ENCODE results near the gene OTULIN. TPM values are rescaled to one million over a fixed set of nuclear protein-coding genes. Genes with fewer than 3 reads are reported as not detected.

The OTULIN gene
- total RNA-seq, 4 donors from 2014 or later, result 5.0 to 30.1 (median 17.8) TPM

GRCh38 chr5:14715481-14715880, 51.0 kb downstream of the OTULIN start:
- Histone ChIP-seq H3K27me3 (no peaks in the 10 kb centered on the region), H3K4me3 (no peak overlapping the region), H3K4me1 (no peaks in the 10 kb centered on the region), H3K27ac (no peak overlapping the region), H3K36me3 (no peaks in the 10 kb centered on the region), H3K9me3 (no peaks in the 10 kb centered on the region)
- TF ChIP-seq CTCF (IDR thresholded peaks at IDR 0.05), result no peak
- DNase-seq, result no peak
- intact Hi-C loops (cut with DNase I; ENCODE audit: low total_unique reads), result no loop called here

GRCh38 chr5:14716755-14717752, 52.5 kb downstream of the OTULIN start:
- H3K27ac ChIP-seq, result no peak overlapping the region
- H3K27me3 ChIP-seq, result no peaks in the 10 kb centered on the region
- TF ChIP-seq CTCF (IDR thresholded peaks at IDR 0.05) (no peak), POLR2A (IDR thresholded peaks at IDR 0.05) (no peak)
- DNase-seq, result no peak
- H3K9me3 ChIP-seq, result no peaks in the 10 kb centered on the region
- no peaks in the 10 kb centered on the region for H3K36me3 ChIP-seq
- H3K4me3 ChIP-seq, result no peak overlapping the region
- intact Hi-C loops (cut with DNase I; ENCODE audit: low total_unique reads), result no loop called here
- no peaks in the 10 kb centered on the region for H3K4me1 ChIP-seq

- H3K36me3 ChIP-seq, result no peaks in the 10 kb centered on the region
- DNase-seq, result no peak
- TF ChIP-seq CTCF (IDR thresholded peaks at IDR 0.05) (no peak), POLR2A (IDR thresholded peaks at IDR 0.05) (no peak)
- no peaks in the 10 kb centered on the region for H3K27me3 ChIP-seq
- intact Hi-C loops (cut with DNase I; ENCODE audit: low total_unique reads), result no loop called here
- H3K9me3 ChIP-seq, result no peaks in the 10 kb centered on the region
- H3K27ac ChIP-seq, result no peak overlapping the region
- H3K4me3 ChIP-seq, result no peak overlapping the region
- no peaks in the 10 kb centered on the region for H3K4me1 ChIP-seq
Measured at GRCh38 chr5:14718778-14719177, 54.3 kb downstream of the OTULIN start.

GRCh38 chr5:14720236-14720923, 55.9 kb downstream of the OTULIN start:
- H3K9me3 ChIP-seq, result no peaks in the 10 kb centered on the region
- H3K36me3 ChIP-seq, result no peaks in the 10 kb centered on the region
- H3K27me3 ChIP-seq, result no peaks in the 10 kb centered on the region
- DNase-seq, result no peak
- TF ChIP-seq CTCF (IDR thresholded peaks at IDR 0.05) (no peak), POLR2A (IDR thresholded peaks at IDR 0.05) (no peak)
- no peak overlapping the region for H3K27ac ChIP-seq
- intact Hi-C loops (cut with DNase I; ENCODE audit: low total_unique reads), result no loop called here
- H3K4me3 ChIP-seq, result no peak overlapping the region
- H3K4me1 ChIP-seq, result no peaks in the 10 kb centered on the region

Data from uterus (tissue), 4 donors.